ENCODE measurements around the gene CELSR1.

GRCh38 chr22:46520880-46521279 lies 16.5 kb downstream of the CELSR1 start:
- TF ChIP-seq CTCF (IDR thresholded peaks at IDR 0.05; ENCODE audit: insufficient read depth, low read depth, low read length) (no peak), EZH2 (IDR thresholded peaks at IDR 0.05; ENCODE audit: insufficient read depth, low read length) (no peak)
